Measurements from ENCODE around the gene KCNS1.

KCNS1 gene

DNA sequence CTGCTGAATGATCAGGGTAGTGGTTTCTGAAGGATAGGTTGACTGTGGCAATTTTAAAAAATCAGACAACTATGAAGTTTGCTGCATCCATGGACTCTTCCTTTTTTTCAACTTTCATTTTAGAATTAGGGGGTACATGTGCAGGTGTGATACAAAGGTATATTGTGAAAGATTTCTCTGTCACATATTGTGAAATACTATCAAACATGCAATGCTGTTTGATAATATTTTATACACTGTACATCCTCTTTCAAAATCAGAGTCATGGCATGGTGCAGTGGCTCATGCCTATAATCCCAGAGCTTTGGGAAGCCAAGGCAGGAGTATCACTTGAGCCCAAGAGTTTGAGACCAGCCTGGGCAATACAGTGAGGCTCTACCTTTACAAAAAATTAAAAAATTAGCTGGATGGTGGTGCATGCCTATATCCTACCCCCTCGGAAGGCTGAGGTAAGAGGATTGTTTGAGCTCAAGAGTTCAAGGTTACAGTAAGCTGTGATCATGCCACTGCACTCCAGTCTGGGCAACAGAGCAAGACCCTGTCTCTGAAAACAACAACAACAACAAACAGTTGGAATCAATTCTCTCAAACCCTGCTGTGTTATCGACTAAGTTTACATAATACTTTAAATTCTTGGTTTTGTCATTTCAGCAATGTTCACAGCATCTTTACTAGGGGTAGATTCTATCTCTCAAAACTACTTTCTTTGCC is 18.8 kb upstream of the KCNS1 start:
- Histone ChIP-seq H3K4me1 (ENCODE audit: control insufficient read depth, insufficient read depth, low read length, poor library complexity, severe bottlenecking) (no peaks in the 10 kb centered on the region), H3K9me3 (ENCODE audit: control insufficient read depth, low read length) (no peaks in the 10 kb centered on the region), H3K27me3 (replicated peaks; ENCODE audit: control insufficient read depth, insufficient read depth, low read length, poor library complexity, severe bottlenecking) (no peaks in the 10 kb centered on the region), H3K36me3 (ENCODE audit: control insufficient read depth, insufficient read depth, low read length) (no peaks in the 10 kb centered on the region), H3K27ac (ENCODE audit: insufficient read depth, low read length, poor library complexity, severe bottlenecking) (no peak overlapping the region), H3K4me3 (ENCODE audit: insufficient read depth, low read depth, low read length, poor library complexity, severe bottlenecking) (no peak overlapping the region)
- DNase-seq = no peak

DNA sequence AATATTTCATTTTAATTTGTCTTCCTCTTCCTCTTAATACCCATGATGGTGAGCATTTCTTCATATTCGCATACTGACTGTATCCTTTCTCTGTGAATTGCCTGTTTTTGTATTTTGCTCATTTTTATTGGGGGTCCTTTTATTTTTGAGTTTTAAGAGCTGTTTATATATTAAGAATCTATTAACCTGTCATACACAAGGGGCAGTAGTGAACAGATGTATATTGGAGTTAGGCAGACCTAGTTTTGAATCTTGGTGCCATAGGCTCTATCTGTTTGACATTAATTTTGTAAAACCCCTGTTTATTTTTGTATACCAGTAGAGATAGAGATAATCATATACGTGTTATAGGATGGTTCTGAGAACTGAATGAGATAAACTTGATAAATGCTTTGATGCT is 17.1 kb upstream of the KCNS1 start:
- H3K9me3 ChIP-seq (ENCODE audit: control insufficient read depth, low read length) = no peaks in the 10 kb centered on the region
- DNase-seq = no peak
- no peaks in the 10 kb centered on the region for H3K27me3 ChIP-seq (replicated peaks; ENCODE audit: control insufficient read depth, insufficient read depth, low read length, poor library complexity, severe bottlenecking)
- H3K36me3 ChIP-seq (ENCODE audit: control insufficient read depth, insufficient read depth, low read length) = no peaks in the 10 kb centered on the region
- no peak overlapping the region for H3K27ac ChIP-seq (ENCODE audit: insufficient read depth, low read length, poor library complexity, severe bottlenecking)
- no peaks in the 10 kb centered on the region for H3K4me1 ChIP-seq (ENCODE audit: control insufficient read depth, insufficient read depth, low read length, poor library complexity, severe bottlenecking)
- H3K4me3 ChIP-seq (ENCODE audit: insufficient read depth, low read depth, low read length, poor library complexity, severe bottlenecking) = no peak overlapping the region

DNA sequence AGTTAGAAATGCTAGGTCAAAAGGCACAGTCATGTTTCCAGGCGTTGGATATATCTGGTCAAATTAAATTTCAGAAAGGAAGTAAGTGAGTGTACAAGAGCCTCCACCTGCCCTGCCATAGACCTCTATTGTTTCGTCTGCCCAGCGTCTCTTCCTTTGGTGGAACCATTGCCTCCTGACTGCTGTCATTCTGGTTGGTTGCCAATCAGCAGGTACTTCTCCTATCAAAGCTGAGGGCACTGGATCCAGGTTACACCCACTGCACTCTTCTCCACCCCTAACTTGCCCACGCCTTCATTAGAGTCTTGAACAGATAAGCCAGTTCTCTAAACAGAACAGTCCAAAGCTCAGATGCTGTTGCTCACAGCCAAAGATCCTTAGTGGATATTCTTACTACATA is 16.7 kb upstream of the KCNS1 start:
- H3K4me3 ChIP-seq (ENCODE audit: insufficient read depth, low read depth, low read length, poor library complexity, severe bottlenecking) = no peak overlapping the region
- no peaks in the 10 kb centered on the region for H3K9me3 ChIP-seq (ENCODE audit: control insufficient read depth, low read length)
- no peaks in the 10 kb centered on the region for H3K4me1 ChIP-seq (ENCODE audit: control insufficient read depth, insufficient read depth, low read length, poor library complexity, severe bottlenecking)
- H3K36me3 ChIP-seq (ENCODE audit: control insufficient read depth, insufficient read depth, low read length) = no peaks in the 10 kb centered on the region
- H3K27ac ChIP-seq (ENCODE audit: insufficient read depth, low read length, poor library complexity, severe bottlenecking) = no peak overlapping the region
- no peak for DNase-seq
- H3K27me3 ChIP-seq (replicated peaks; ENCODE audit: control insufficient read depth, insufficient read depth, low read length, poor library complexity, severe bottlenecking) = no peaks in the 10 kb centered on the region

DNA sequence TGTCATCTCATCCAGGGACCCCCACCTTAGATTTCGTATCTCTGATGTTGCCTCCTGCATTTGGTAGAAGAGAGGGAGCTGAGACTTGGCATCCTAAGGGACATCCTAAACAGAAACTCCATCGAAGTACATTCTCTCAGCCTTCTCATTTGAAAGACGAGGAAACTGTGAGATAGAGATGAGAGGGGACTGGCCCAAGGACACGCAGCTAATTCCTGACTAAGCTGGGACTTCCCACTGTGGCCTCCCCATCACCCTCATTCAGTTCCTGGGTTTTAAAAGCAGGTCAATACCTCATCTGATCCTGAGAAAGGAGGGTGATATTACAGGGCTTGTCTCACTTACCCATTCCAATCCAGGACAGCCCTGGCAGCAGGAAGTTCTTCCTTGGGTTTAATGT is 14.9 kb upstream of the KCNS1 start:
- Histone ChIP-seq H3K27ac (ENCODE audit: insufficient read depth, low read length, poor library complexity, severe bottlenecking) (no peak overlapping the region), H3K4me3 (ENCODE audit: insufficient read depth, low read depth, low read length, poor library complexity, severe bottlenecking) (no peak overlapping the region), H3K9me3 (ENCODE audit: control insufficient read depth, low read length) (no peaks in the 10 kb centered on the region), H3K36me3 (ENCODE audit: control insufficient read depth, insufficient read depth, low read length) (no peaks in the 10 kb centered on the region), H3K4me1 (ENCODE audit: control insufficient read depth, insufficient read depth, low read length, poor library complexity, severe bottlenecking) (no peaks in the 10 kb centered on the region), H3K27me3 (replicated peaks; ENCODE audit: control insufficient read depth, insufficient read depth, low read length, poor library complexity, severe bottlenecking) (no peaks in the 10 kb centered on the region)
- no peak for DNase-seq

DNA sequence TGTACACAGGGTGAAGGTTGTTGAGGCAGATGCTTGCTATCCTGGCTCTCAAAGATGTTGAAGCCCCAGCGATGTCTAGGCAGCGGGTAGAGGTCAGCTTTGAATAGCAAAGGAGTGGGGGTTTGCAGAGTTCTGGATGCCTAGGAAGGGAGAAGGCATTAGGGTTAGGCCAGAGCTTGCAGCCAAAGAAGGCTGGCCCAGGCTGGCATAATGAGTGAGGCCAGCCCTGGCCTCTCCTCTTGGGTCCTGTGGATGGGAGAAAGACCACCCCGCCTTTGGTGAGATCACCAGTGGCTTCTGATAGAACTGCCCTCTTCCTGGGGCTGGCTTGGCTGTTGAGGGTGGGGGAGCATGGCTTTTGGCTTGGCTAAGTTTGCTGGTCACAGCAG is 14.5 kb upstream of the KCNS1 start:
- Histone ChIP-seq H3K4me3 (ENCODE audit: insufficient read depth, low read depth, low read length, poor library complexity, severe bottlenecking) (no peak overlapping the region), H3K27ac (ENCODE audit: insufficient read depth, low read length, poor library complexity, severe bottlenecking) (no peak overlapping the region), H3K4me1 (ENCODE audit: control insufficient read depth, insufficient read depth, low read length, poor library complexity, severe bottlenecking) (no peaks in the 10 kb centered on the region), H3K9me3 (ENCODE audit: control insufficient read depth, low read length) (no peaks in the 10 kb centered on the region), H3K36me3 (ENCODE audit: control insufficient read depth, insufficient read depth, low read length) (no peaks in the 10 kb centered on the region), H3K27me3 (replicated peaks; ENCODE audit: control insufficient read depth, insufficient read depth, low read length, poor library complexity, severe bottlenecking) (no peaks in the 10 kb centered on the region)
- no peak for DNase-seq

DNA sequence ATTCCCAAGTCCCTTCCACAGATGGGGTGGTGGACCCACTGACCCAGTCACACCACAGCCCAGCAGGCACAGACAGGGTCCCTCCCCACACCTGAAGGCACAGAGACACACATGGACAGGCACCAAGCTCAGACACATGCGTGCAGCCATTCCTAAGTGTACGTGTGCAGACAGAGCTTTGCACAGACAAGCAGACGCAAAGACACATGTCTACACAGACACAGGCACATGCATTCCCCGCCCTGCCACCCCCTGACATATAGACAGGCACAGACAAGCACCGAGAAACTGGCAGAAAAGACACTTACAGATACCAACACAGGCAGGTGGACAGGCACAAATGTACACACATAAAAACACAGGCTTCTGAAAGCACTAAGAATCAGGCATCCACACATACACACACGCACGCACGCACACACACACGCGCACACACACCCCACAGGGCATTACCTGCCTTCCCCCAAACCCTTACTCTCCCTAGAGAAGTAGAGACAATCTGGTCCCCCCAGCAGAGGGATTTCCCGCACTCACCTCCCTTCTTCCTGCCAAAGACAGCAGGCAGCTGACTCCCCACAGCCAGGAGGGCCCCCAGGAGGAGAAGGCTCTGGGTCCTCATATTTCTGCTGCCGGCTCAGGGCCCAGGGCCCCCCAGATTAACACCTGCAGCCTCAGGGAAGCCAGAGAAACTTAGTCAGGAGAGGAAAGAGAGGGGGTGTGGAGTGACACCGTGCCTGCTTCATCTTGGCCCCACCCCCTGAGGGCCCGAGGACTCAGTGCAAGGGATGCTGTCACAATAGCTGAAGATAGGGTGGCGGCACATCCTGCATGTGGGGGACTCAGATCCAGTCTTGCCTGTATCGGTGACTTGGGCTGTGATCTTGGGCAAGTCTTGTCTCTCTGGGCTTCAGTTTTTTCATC is 13.8 kb upstream of the KCNS1 start, which contains the start of gene WFDC5:
Gene WFDC5 (minus strand): TSS at position 710 of the 921 bp plus-strand sequence. CDS start 91 bp downstream, at position 619.
- H3K27me3 ChIP-seq (replicated peaks; ENCODE audit: control insufficient read depth, insufficient read depth, low read length, poor library complexity, severe bottlenecking) = no peaks in the 10 kb centered on the region
- H3K4me3 ChIP-seq (ENCODE audit: insufficient read depth, low read depth, low read length, poor library complexity, severe bottlenecking) = no peak within 1 kb of the TSS
- H3K27ac ChIP-seq (ENCODE audit: insufficient read depth, low read length, poor library complexity, severe bottlenecking) = no peak within 1 kb of the TSS
- no peaks in the 10 kb centered on the region for H3K36me3 ChIP-seq (ENCODE audit: control insufficient read depth, insufficient read depth, low read length)
- DNase-seq = no peak
- H3K4me1 ChIP-seq (ENCODE audit: control insufficient read depth, insufficient read depth, low read length, poor library complexity, severe bottlenecking) = no peaks in the 10 kb centered on the region
- H3K9me3 ChIP-seq (ENCODE audit: control insufficient read depth, low read length) = no peaks in the 10 kb centered on the region

DNA sequence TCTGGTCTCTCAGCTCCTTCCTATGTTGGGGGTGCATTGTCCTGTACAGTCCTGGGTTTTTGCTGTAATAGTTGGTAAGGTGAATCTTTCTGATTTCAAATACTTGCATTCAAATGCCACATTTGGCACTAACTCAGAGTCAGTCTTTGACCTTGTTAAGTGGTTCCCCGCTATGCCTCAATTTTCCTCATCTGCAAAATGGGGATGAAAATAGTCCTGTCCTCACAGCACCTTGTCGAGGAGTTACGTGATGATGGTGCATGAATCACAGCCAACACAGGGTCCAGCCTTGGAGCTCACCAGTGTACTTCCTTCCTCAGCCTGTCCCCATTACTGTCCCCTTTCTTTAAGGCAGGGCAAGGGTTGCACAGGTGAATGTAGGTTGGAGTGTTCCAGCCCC is 12.9 kb upstream of the KCNS1 start:
- Histone ChIP-seq H3K4me1 (ENCODE audit: control insufficient read depth, insufficient read depth, low read length, poor library complexity, severe bottlenecking) (no peaks in the 10 kb centered on the region), H3K27me3 (replicated peaks; ENCODE audit: control insufficient read depth, insufficient read depth, low read length, poor library complexity, severe bottlenecking) (no peaks in the 10 kb centered on the region), H3K36me3 (ENCODE audit: control insufficient read depth, insufficient read depth, low read length) (no peaks in the 10 kb centered on the region), H3K4me3 (ENCODE audit: insufficient read depth, low read depth, low read length, poor library complexity, severe bottlenecking) (no peak overlapping the region), H3K9me3 (ENCODE audit: control insufficient read depth, low read length) (no peaks in the 10 kb centered on the region), H3K27ac (ENCODE audit: insufficient read depth, low read length, poor library complexity, severe bottlenecking) (no peak overlapping the region)
- DNase-seq = no peak

DNA sequence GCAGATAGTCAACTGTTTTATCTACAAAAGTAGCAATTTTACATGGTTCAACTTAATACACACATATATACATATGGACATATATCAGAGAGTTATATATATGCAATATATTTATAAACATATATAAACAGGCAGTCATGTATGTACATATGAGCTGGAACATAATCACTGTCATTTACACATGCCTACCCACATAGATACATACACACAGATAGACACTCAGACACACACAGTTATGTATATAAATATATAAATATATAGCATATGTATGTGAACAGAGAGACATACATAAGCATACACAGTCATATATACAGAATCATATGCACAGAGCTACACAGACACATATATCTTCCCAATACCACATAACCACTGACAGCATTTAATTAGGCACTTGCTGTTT is 11.8 kb upstream of the KCNS1 start:
- H3K36me3 ChIP-seq (ENCODE audit: control insufficient read depth, insufficient read depth, low read length) = no peaks in the 10 kb centered on the region
- DNase-seq = no peak
- no peaks in the 10 kb centered on the region for H3K4me1 ChIP-seq (ENCODE audit: control insufficient read depth, insufficient read depth, low read length, poor library complexity, severe bottlenecking)
- H3K27ac ChIP-seq (ENCODE audit: insufficient read depth, low read length, poor library complexity, severe bottlenecking) = no peak overlapping the region
- no peak overlapping the region for H3K4me3 ChIP-seq (ENCODE audit: insufficient read depth, low read depth, low read length, poor library complexity, severe bottlenecking)
- H3K27me3 ChIP-seq (replicated peaks; ENCODE audit: control insufficient read depth, insufficient read depth, low read length, poor library complexity, severe bottlenecking) = no peaks in the 10 kb centered on the region
- H3K9me3 ChIP-seq (ENCODE audit: control insufficient read depth, low read length) = no peaks in the 10 kb centered on the region

DNA sequence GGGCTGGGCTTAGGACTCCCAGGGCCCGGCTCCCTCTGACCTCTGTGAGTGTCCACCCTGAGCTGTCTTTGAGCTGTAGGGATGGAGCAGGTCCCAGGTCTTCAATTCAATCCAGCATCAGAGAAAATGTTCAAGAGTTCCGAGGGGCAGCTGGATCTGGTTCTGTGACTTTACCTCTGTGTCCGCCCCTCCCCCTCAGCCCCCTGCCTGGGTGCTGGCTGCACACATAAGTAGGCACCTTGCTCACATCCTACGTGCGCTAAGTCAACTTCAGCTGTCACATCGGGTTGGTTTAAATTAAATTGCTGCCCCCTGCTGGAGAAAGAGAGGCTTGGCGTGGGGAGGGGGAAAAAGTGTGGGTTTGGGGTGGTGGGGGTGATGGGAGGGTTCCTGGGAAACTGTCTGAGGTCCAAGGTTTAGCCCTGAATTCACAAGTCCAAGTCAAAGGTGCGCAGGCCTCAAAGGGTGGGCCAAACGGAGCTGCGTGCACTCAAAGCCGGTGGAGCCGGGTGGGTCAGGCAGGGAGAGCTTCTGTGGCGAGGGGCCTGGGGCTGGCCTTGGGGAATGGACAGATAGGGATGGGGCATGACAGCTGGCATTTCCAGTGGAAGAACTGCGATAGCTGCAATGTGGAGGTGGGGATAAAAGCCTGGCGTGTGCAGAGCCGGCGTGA is 11.0 kb upstream of the KCNS1 start:
- no peak overlapping the region for H3K4me3 ChIP-seq (ENCODE audit: insufficient read depth, low read depth, low read length, poor library complexity, severe bottlenecking)
- no peaks in the 10 kb centered on the region for H3K9me3 ChIP-seq (ENCODE audit: control insufficient read depth, low read length)
- no peaks in the 10 kb centered on the region for H3K4me1 ChIP-seq (ENCODE audit: control insufficient read depth, insufficient read depth, low read length, poor library complexity, severe bottlenecking)
- H3K27me3 ChIP-seq (replicated peaks; ENCODE audit: control insufficient read depth, insufficient read depth, low read length, poor library complexity, severe bottlenecking) = no peaks in the 10 kb centered on the region
- H3K27ac ChIP-seq (ENCODE audit: insufficient read depth, low read length, poor library complexity, severe bottlenecking) = no peak overlapping the region
- DNase-seq = no peak
- no peaks in the 10 kb centered on the region for H3K36me3 ChIP-seq (ENCODE audit: control insufficient read depth, insufficient read depth, low read length)

DNA sequence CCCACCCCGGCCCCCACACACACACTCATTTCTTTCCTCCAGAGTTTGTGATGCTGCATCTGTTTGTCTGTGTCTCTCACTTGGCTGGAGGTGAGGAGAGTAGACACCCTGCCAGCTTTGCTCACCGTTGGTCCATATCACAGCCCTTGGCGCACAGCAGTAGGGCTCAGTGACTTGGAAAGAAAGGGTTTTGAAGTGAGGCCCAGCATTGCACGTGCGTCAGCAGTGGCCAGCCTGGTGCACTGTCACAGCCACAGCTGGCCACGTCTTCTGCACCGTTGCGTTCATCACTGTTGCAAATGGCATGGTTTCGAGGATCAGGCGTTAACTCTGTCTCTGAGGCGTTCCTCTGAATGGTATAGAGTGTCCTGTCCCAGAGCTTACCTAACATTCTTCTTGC is 10.4 kb upstream of the KCNS1 start:
- H3K27me3 ChIP-seq (replicated peaks; ENCODE audit: control insufficient read depth, insufficient read depth, low read length, poor library complexity, severe bottlenecking) = no peaks in the 10 kb centered on the region
- DNase-seq = no peak

More for the DNA sequence above, 10.4 kb upstream of the KCNS1 start:
- Histone ChIP-seq H3K36me3 (ENCODE audit: control insufficient read depth, insufficient read depth, low read length) (no peaks in the 10 kb centered on the region), H3K27ac (ENCODE audit: insufficient read depth, low read length, poor library complexity, severe bottlenecking) (no peak overlapping the region), H3K4me3 (ENCODE audit: insufficient read depth, low read depth, low read length, poor library complexity, severe bottlenecking) (no peak overlapping the region), H3K9me3 (ENCODE audit: control insufficient read depth, low read length) (no peaks in the 10 kb centered on the region), H3K4me1 (ENCODE audit: control insufficient read depth, insufficient read depth, low read length, poor library complexity, severe bottlenecking) (no peaks in the 10 kb centered on the region)

Data from effector memory CD4-positive, alpha-beta T cell (primary cell).